ENCODE results near the gene DLG2. TPM values are rescaled to one million over a fixed set of nuclear protein-coding genes. Genes with fewer than 3 reads are reported as not detected.
A peak's percentile ranks its signal among the peaks of the same experiment; 100 is the strongest.

Gene DLG2
- total RNA-seq, 4 donors from 2014 or later = 6.5 to 14.6 (median 7.2) TPM

- 27 to 36% methylated on average over 2 of the region's 2 CpGs for WGBS, 2 donors
- Histone ChIP-seq H3K27me3 (no peaks in the 10 kb centered on the region), H3K4me3 (no peak overlapping the region), H3K4me1 (peaks cover 0 to 14% (median 0%) of the 10 kb centered on the region in 4 donors), H3K9me3 (peaks cover 0 to 10% (median 0%) of the 10 kb centered on the region in 4 donors), H3K36me3 (no peaks in the 10 kb centered on the region), H3K27ac (no peak overlapping the region)
- DNase-seq (ENCODE audit: low spot score in 2 of 2) = no peak
- no peak for TF ChIP-seq EP300 (IDR thresholded peaks at IDR 0.05)
- TF ChIP-seq CTCF (IDR thresholded peaks at IDR 0.05) = no peak
- TF ChIP-seq POLR2A (IDR thresholded peaks at IDR 0.05) = no peak
These were observed 1763.9 kb downstream of the DLG2 start for GRCh38 chr11:83863272-83863671.

- Histone ChIP-seq H3K9me3 (peaks cover 0 to 15% (median 0%) of the 10 kb centered on the region in 4 donors), H3K27ac (no peak overlapping the region), H3K4me3 (no peak overlapping the region), H3K27me3 (no peaks in the 10 kb centered on the region), H3K36me3 (no peaks in the 10 kb centered on the region), H3K4me1 (peaks cover 0 to 14% (median 0%) of the 10 kb centered on the region in 4 donors)
- WGBS, 2 donors = 15 to 28% methylated on average over 1 of the region's 1 CpG
- DNase-seq (ENCODE audit: low spot score in 2 of 2) = peak in 1 of 2 donors; percentile 8
- TF ChIP-seq POLR2A (IDR thresholded peaks at IDR 0.05) (no peak), EP300 (IDR thresholded peaks at IDR 0.05) (no peak), CTCF (IDR thresholded peaks at IDR 0.05) (no peak)
These were observed 1764.5 kb downstream of the DLG2 start for GRCh38 chr11:83862691-83863090.

- DNase-seq (ENCODE audit: low spot score in 2 of 2) = no peak
- TF ChIP-seq POLR2A (IDR thresholded peaks at IDR 0.05) = no peak
- TF ChIP-seq CTCF (IDR thresholded peaks at IDR 0.05) = no peak
- no peak for TF ChIP-seq EP300 (IDR thresholded peaks at IDR 0.05)
- Histone ChIP-seq H3K27me3 (no peaks in the 10 kb centered on the region), H3K4me1 (peaks cover 0 to 14% (median 0%) of the 10 kb centered on the region in 4 donors), H3K27ac (no peak overlapping the region), H3K36me3 (no peaks in the 10 kb centered on the region), H3K4me3 (no peak overlapping the region), H3K9me3 (peaks cover 0 to 21% (median under 1%) of the 10 kb centered on the region in 4 donors)
- 34 to 43% methylated on average over 3 of the region's 3 CpGs for WGBS, 2 donors
These were observed 1765.1 kb downstream of the DLG2 start for GRCh38 chr11:83862033-83862432.

GRCh38 chr11:83858694-83859093, 1768.5 kb downstream of the DLG2 start:
- no peak overlapping the region for H3K4me3 ChIP-seq
- no peak overlapping the region for H3K27ac ChIP-seq
- no peak for TF ChIP-seq EP300 (IDR thresholded peaks at IDR 0.05)
- no peak for TF ChIP-seq CTCF (IDR thresholded peaks at IDR 0.05)
- no peak for TF ChIP-seq POLR2A (IDR thresholded peaks at IDR 0.05)
- H3K27me3 ChIP-seq = no peaks in the 10 kb centered on the region
- peaks cover 0 to 14% (median 0%) of the 10 kb centered on the region in 4 donors for H3K4me1 ChIP-seq
- DNase-seq (ENCODE audit: low spot score in 2 of 2) = no peak
- H3K9me3 ChIP-seq = peaks cover 0 to 26% (median 4%) of the 10 kb centered on the region in 4 donors
- no peaks in the 10 kb centered on the region for H3K36me3 ChIP-seq
- 75 to 82% methylated on average over 1 of the region's 1 CpG for WGBS, 2 donors

GRCh38 chr11:83855237-83855636, 1771.9 kb downstream of the DLG2 start:
- TF ChIP-seq EP300 (IDR thresholded peaks at IDR 0.05) = no peak
- no peak for TF ChIP-seq CTCF (IDR thresholded peaks at IDR 0.05)
- no peak for TF ChIP-seq POLR2A (IDR thresholded peaks at IDR 0.05)
- WGBS, 2 donors = 94 to 96% methylated on average over 1 of the region's 1 CpG
- no peak overlapping the region for H3K4me3 ChIP-seq
- H3K27ac ChIP-seq = no peak overlapping the region
- DNase-seq (ENCODE audit: low spot score in 2 of 2) = no peak
- H3K9me3 ChIP-seq = peaks cover 0 to 26% (median 4%) of the 10 kb centered on the region in 4 donors
- no peaks in the 10 kb centered on the region for H3K4me1 ChIP-seq
- no peaks in the 10 kb centered on the region for H3K36me3 ChIP-seq
- H3K27me3 ChIP-seq = no peaks in the 10 kb centered on the region

All from tibial nerve (tissue), 4 donors.